ENCODE measurements around the gene KDM3B. TPM values are rescaled to one million over a fixed set of nuclear protein-coding genes. Genes with fewer than 3 reads are reported as not detected.
A peak's percentile ranks its signal among the peaks of the same experiment; 100 is the strongest.

The KDM3B gene
- total RNA-seq, 1 donor from 2014 or later, result 60.6 TPM

GRCh38 chr5:138351517-138351916, 968 bp upstream of the KDM3B start:
- no peak for DNase-seq

GRCh38 chr5:138352722-138353559, 456 bp downstream of the KDM3B start:
- H3K27me3 ChIP-seq, result no peaks in the 10 kb centered on the region
- intact Hi-C loops (cut with DNase I), result no loop called here
- H3K27ac ChIP-seq, result peak overlapping the region; percentile 97
- peak; percentile 84 for DNase-seq
- ATAC-seq, result peak; percentile 70
- no peaks in the 10 kb centered on the region for H3K9me3 ChIP-seq
- H3K4me3 ChIP-seq, result peak overlapping the region; percentile 97
- TF ChIP-seq CTCF (IDR thresholded peaks at IDR 0.05), result peak; percentile 39
- peaks cover 21% of the 10 kb centered on the region for H3K4me1 ChIP-seq
- peaks cover 11% of the 10 kb centered on the region for H3K36me3 ChIP-seq

More at GRCh38 chr5:138351517-138351916, 968 bp upstream of the KDM3B start:
- intact Hi-C loops (cut with DNase I), result no loop called here
- Histone ChIP-seq H3K4me1 (peaks cover 21% of the 10 kb centered on the region), H3K9me3 (no peaks in the 10 kb centered on the region), H3K4me3 (no peak overlapping the region), H3K36me3 (peaks cover 25% of the 10 kb centered on the region), H3K27ac (no peak overlapping the region), H3K27me3 (no peaks in the 10 kb centered on the region)
- no peak for ATAC-seq
- TF ChIP-seq CTCF (IDR thresholded peaks at IDR 0.05), result no peak

DNA sequence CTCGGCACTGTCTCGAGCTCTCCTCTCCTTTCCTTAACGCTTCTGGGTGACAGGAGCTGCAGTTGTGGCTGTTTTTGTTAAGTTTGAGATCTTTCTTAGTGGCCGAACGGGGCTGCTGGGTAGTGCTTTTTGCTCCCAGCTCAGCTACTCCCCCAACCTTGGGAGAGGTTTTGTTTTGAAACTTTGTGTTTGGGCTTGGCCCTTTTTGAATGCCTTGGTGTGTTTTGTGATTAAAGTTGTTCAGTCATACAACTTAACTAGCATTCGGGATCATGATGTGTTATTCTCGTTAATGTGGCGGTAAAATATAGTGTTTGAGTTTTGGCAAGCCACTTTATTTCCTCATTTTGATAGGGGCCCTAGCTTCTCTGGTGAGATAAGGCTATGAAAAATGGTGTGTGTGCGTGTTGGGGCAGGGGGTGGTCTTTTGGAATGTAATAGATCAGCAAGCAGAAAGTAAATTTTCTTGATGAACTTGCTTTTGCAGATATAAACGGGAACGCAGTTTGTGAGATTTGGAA, 1.1 kb downstream of the KDM3B start:
- no peaks in the 10 kb centered on the region for H3K9me3 ChIP-seq
- peak overlapping the region; percentile 97 for H3K4me3 ChIP-seq
- no peak for DNase-seq
- intact Hi-C loops (cut with DNase I), result no loop called here
- H3K27me3 ChIP-seq, result no peaks in the 10 kb centered on the region
- peaks cover 4% of the 10 kb centered on the region for H3K36me3 ChIP-seq
- TF ChIP-seq CTCF (IDR thresholded peaks at IDR 0.05), result no peak
- H3K4me1 ChIP-seq, result peaks cover 21% of the 10 kb centered on the region
- no peak for ATAC-seq
- peak overlapping the region; percentile 97 for H3K27ac ChIP-seq

GRCh38 chr5:138354387-138354786, 1.9 kb downstream of the KDM3B start:
- Histone ChIP-seq H3K4me3 (peak overlapping the region; percentile 97), H3K36me3 (no peaks in the 10 kb centered on the region), H3K27ac (peak overlapping the region; percentile 97), H3K9me3 (no peaks in the 10 kb centered on the region), H3K4me1 (peaks cover 21% of the 10 kb centered on the region), H3K27me3 (no peaks in the 10 kb centered on the region)
- no peak for TF ChIP-seq CTCF (IDR thresholded peaks at IDR 0.05)
- intact Hi-C loops (cut with DNase I), result no loop called here
- ATAC-seq (no peak), DNase-seq (no peak)

- intact Hi-C loops (cut with DNase I), result no loop called here
- no peaks in the 10 kb centered on the region for H3K27me3 ChIP-seq
- peak overlapping the region; percentile 97 for H3K4me3 ChIP-seq
- peak overlapping the region; percentile 97 for H3K27ac ChIP-seq
- H3K36me3 ChIP-seq, result no peaks in the 10 kb centered on the region
- H3K9me3 ChIP-seq, result no peaks in the 10 kb centered on the region
- H3K4me1 ChIP-seq, result peaks cover 21% of the 10 kb centered on the region
- ATAC-seq (no peak), DNase-seq (no peak)
- TF ChIP-seq CTCF (IDR thresholded peaks at IDR 0.05), result no peak
These were observed 2.5 kb downstream of the KDM3B start for GRCh38 chr5:138354926-138355378.

Measured in upper lobe of right lung (tissue), 1 donor.